CD4-positive, CD25-positive, alpha-beta regulatory T cell (primary cell): ENCODE measurements around the gene GDI1. TPM values are rescaled to one million over a fixed set of nuclear protein-coding genes. Genes with fewer than 3 reads are reported as not detected.

Source experiments
- ATAC-seq, 2 donors: fragments of 150-1000 bp; cut with Tn5 transposase; one replicate each; pipeline ENCODE4 v1.10.0; 2021; ENCODE audit warnings: low read depth in 2 of 2, moderate number of reproducible peaks in 2 of 2, moderate library complexity in 1 of 2
- DNase-seq, 3 donors: peaks; one replicate each; pipeline versions ENCODE4 v3.0.0 to v3.0.0-alpha.2; 2012 to 2022; ENCODE audit warnings: mixed read lengths in 1 of 3
- H3K27ac ChIP-seq: one replicate; pipeline ENCODE4 v1.7.0; 2013; ENCODE audit warnings: mild to moderate bottlenecking, low read length; ENCODE audit not compliant: insufficient read depth, poor library complexity, severe bottlenecking
- H3K27me3 ChIP-seq: one replicate; pipeline ENCODE4 v1.7.0; 2013; ENCODE audit warnings: low read length; ENCODE audit not compliant: control insufficient read depth, insufficient read depth
- H3K36me3 ChIP-seq: one replicate; pipeline ENCODE4 v1.7.0; 2013; ENCODE audit warnings: mild to moderate bottlenecking, low read length, moderate library complexity; ENCODE audit not compliant: control insufficient read depth, insufficient read depth
- H3K4me1 ChIP-seq: 2 replicates; pipeline ENCODE4 v1.7.0; 2013; ENCODE audit warnings: mild to moderate bottlenecking, low read length; ENCODE audit not compliant: insufficient read depth, control insufficient read depth, poor library complexity, severe bottlenecking
- H3K4me3 ChIP-seq: one replicate; pipeline ENCODE4 v1.7.0; 2013; ENCODE audit warnings: low read depth, mild to moderate bottlenecking, low read length, moderate library complexity
- H3K9me3 ChIP-seq, 2 experiments: 1 replicate in 1 of 2; 2 replicates in 1 of 2; pipeline ENCODE4 v1.7.0; 2013; ENCODE audit warnings: low read length in 2 of 2, mild to moderate bottlenecking in 1 of 2, moderate library complexity in 1 of 2; ENCODE audit not compliant: control insufficient read depth in 2 of 2
- H3K27ac Mint-ChIP-seq, 3 donors: one replicate each; pipeline ENCODE4 v1.8.0; 2020 to 2022; ENCODE audit warnings: mild to moderate bottlenecking in 3 of 3, mixed read lengths in 3 of 3, moderate library complexity in 2 of 3
- H3K27me3 Mint-ChIP-seq: one replicate; pipeline ENCODE4 v1.8.0; 2022; ENCODE audit warnings: mild to moderate bottlenecking, mixed read lengths
- H3K36me3 Mint-ChIP-seq: one replicate; pipeline ENCODE4 v1.8.0; 2020; ENCODE audit warnings: mixed read lengths
- H3K4me1 Mint-ChIP-seq, 4 donors: one replicate each; pipeline ENCODE4 v1.8.0; 2020 to 2022; ENCODE audit warnings: mixed read lengths in 4 of 4, mild to moderate bottlenecking in 1 of 4
- H3K4me3 Mint-ChIP-seq, 4 donors: one replicate each; pipeline ENCODE4 v1.8.0; 2020 to 2022; ENCODE audit warnings: mild to moderate bottlenecking in 4 of 4, mixed read lengths in 4 of 4, moderate library complexity in 3 of 4
- H3K9me3 Mint-ChIP-seq, 7 donors: one replicate each; pipeline ENCODE4 v1.8.0; 2020 to 2022; ENCODE audit warnings: mixed read lengths in 7 of 7, mild to moderate bottlenecking in 3 of 7, moderate library complexity in 2 of 7
- polyA plus RNA-seq, 4 donors: library from polyadenylated mRNA; unstranded; fragments of 300-500 nt; fragmentation: Illumina TruSeq; gene quantifications; one replicate each; pipeline ENCODE4 v1.2.3, GENCODE V29; 2021
- total RNA-seq: library from RNA; stranded (reverse); gene quantifications from one replicate; pipeline ENCODE4 v1.2.3, GENCODE V29; 2022

Gene GDI1
- total and polyA plus RNA-seq, 5 donors from 2014 or later: 33.7 to 169 (median 45.2) TPM

- no peak overlapping the region for H3K27ac Mint-ChIP-seq
- Histone ChIP-seq H3K36me3 (peaks cover 9% of the 10 kb centered on the region), H3K4me1 (peaks cover 13% of the 10 kb centered on the region), H3K9me3 (no peaks in the 10 kb centered on the region), H3K27me3 (no peaks in the 10 kb centered on the region), H3K4me3 (no peak overlapping the region), H3K27ac (no peak overlapping the region)
- ATAC-seq (no peak), DNase-seq (no peak)
- no peaks in the 10 kb centered on the region for H3K27me3 Mint-ChIP-seq
- H3K4me3 Mint-ChIP-seq: no peak overlapping the region
- peaks cover 3% of the 10 kb centered on the region for H3K36me3 Mint-ChIP-seq
- H3K4me1 Mint-ChIP-seq: peaks cover 0 to 11% (median 0%) of the 10 kb centered on the region in 4 donors
- peaks cover 0 to 1% (median 0%) of the 10 kb centered on the region in 7 donors for H3K9me3 Mint-ChIP-seq
Measured at GRCh38 chrX:154448484-154448883, 11.5 kb downstream of the GDI1 start.

GRCh38 chrX:154449618-154450017 lies 12.7 kb downstream of the GDI1 start:
- H3K36me3 Mint-ChIP-seq: peaks cover 3% of the 10 kb centered on the region
- H3K9me3 ChIP-seq: no peaks in the 10 kb centered on the region
- no peak overlapping the region for H3K27ac ChIP-seq
- ATAC-seq: no peak
- H3K27me3 ChIP-seq: no peaks in the 10 kb centered on the region
- H3K4me3 ChIP-seq: no peak overlapping the region
- H3K36me3 ChIP-seq: peaks cover 9% of the 10 kb centered on the region
- no peaks in the 10 kb centered on the region for H3K27me3 Mint-ChIP-seq
- no peak overlapping the region for H3K4me3 Mint-ChIP-seq
- DNase-seq: no peak
- peaks cover 0 to 1% (median 0%) of the 10 kb centered on the region in 7 donors for H3K9me3 Mint-ChIP-seq
- H3K4me1 Mint-ChIP-seq: peaks cover 0 to 9% (median 3%) of the 10 kb centered on the region in 4 donors
- peaks cover 6% of the 10 kb centered on the region for H3K4me1 ChIP-seq
- H3K27ac Mint-ChIP-seq: no peak overlapping the region

- Histone ChIP-seq H3K9me3 (no peaks in the 10 kb centered on the region), H3K4me3 (no peak overlapping the region), H3K27me3 (no peaks in the 10 kb centered on the region), H3K36me3 (peaks cover 9% of the 10 kb centered on the region), H3K27ac (no peak overlapping the region), H3K4me1 (peaks cover under 1% of the 10 kb centered on the region)
- Mint-ChIP-seq H3K36me3 (peaks cover 3% of the 10 kb centered on the region), H3K9me3 (peaks cover 0 to 1% (median 0%) of the 10 kb centered on the region in 7 donors), H3K27ac (no peak overlapping the region), H3K4me1 (peaks cover 0 to 7% (median 3%) of the 10 kb centered on the region in 4 donors), H3K27me3 (no peaks in the 10 kb centered on the region), H3K4me3 (no peak overlapping the region)
- no peak for DNase-seq
- no peak for ATAC-seq
Measured at GRCh38 chrX:154450312-154450711, 13.4 kb downstream of the GDI1 start.

- ATAC-seq: no peak
- Histone ChIP-seq H3K9me3 (no peaks in the 10 kb centered on the region), H3K36me3 (peaks cover 9% of the 10 kb centered on the region), H3K4me1 (peaks cover 5% of the 10 kb centered on the region), H3K27me3 (no peaks in the 10 kb centered on the region), H3K27ac (no peak overlapping the region), H3K4me3 (no peak overlapping the region)
- H3K27me3 Mint-ChIP-seq: peaks cover 4% of the 10 kb centered on the region
- no peak overlapping the region for H3K27ac Mint-ChIP-seq
- H3K4me1 Mint-ChIP-seq: peaks cover 3 to 7% (median 5%) of the 10 kb centered on the region in 4 donors
- H3K9me3 Mint-ChIP-seq: peaks cover 0 to 1% (median 0%) of the 10 kb centered on the region in 7 donors
- no peaks in the 10 kb centered on the region for H3K36me3 Mint-ChIP-seq
- H3K4me3 Mint-ChIP-seq: no peak overlapping the region
- DNase-seq: no peak
Measured at GRCh38 chrX:154452823-154453222, 15.9 kb downstream of the GDI1 start.

GRCh38 chrX:154457491-154458115 lies 20.6 kb downstream of the GDI1 start:
- Mint-ChIP-seq H3K9me3 (no peaks in the 10 kb centered on the region), H3K27me3 (peaks cover 4% of the 10 kb centered on the region), H3K36me3 (no peaks in the 10 kb centered on the region), H3K4me3 (peak overlapping the region; percentile 92 to 97 (median 93)), H3K4me1 (peaks cover 3 to 21% (median 7%) of the 10 kb centered on the region in 4 donors), H3K27ac (peak overlapping the region; percentile 78 to 99 (median 94))
- Histone ChIP-seq H3K27ac (peak overlapping the region; percentile 33), H3K27me3 (no peaks in the 10 kb centered on the region), H3K36me3 (peaks cover 5% of the 10 kb centered on the region), H3K4me1 (peaks cover 15% of the 10 kb centered on the region), H3K9me3 (no peaks in the 10 kb centered on the region), H3K4me3 (no peak overlapping the region)
- DNase-seq (peak; percentile 63 to 71 (median 71)), ATAC-seq (peak; percentile 63 to 69)

- Mint-ChIP-seq H3K36me3 (no peaks in the 10 kb centered on the region), H3K4me3 (peak within 1 kb of the TSS; percentile 92 to 97 (median 93)), H3K27me3 (peaks cover 4% of the 10 kb centered on the region), H3K27ac (peak within 1 kb of the TSS; percentile 84 to 99 (median 94)), H3K9me3 (no peaks in the 10 kb centered on the region), H3K4me1 (peaks cover 3 to 25% (median 7%) of the 10 kb centered on the region in 4 donors)
- Histone ChIP-seq H3K27me3 (no peaks in the 10 kb centered on the region), H3K4me3 (peak within 1 kb of the TSS; percentile 68), H3K36me3 (peaks cover 5% of the 10 kb centered on the region), H3K9me3 (no peaks in the 10 kb centered on the region), H3K27ac (peak within 1 kb of the TSS; percentile 47), H3K4me1 (peaks cover 15% of the 10 kb centered on the region)
- DNase-seq (peak; percentile 57 to 75 (median 61)), ATAC-seq (peak; percentile 79 to 80)
Measured at GRCh38 chrX:154458116-154458953, 21.4 kb downstream of the GDI1 start, which contains the start of gene PLXNA3. Gene PLXNA3 (plus strand): TSS chrX:154458281. CDS start chrX:154460184, 1,903 bp downstream.

GRCh38 chrX:154458954-154459778 lies 22.2 kb downstream of the GDI1 start:
- H3K4me1 ChIP-seq: peaks cover 15% of the 10 kb centered on the region
- peak overlapping the region; percentile 68 for H3K4me3 ChIP-seq
- H3K27me3 Mint-ChIP-seq: peaks cover 4% of the 10 kb centered on the region
- no peaks in the 10 kb centered on the region for H3K9me3 ChIP-seq
- H3K4me3 Mint-ChIP-seq: peak overlapping the region; percentile 85 to 91 (median 86)
- ATAC-seq (peak in 1 of 2 donors; percentile 35), DNase-seq (peak in 2 of 3 donors; percentile 16 to 41)
- H3K36me3 ChIP-seq: peaks cover 5% of the 10 kb centered on the region
- no peaks in the 10 kb centered on the region for H3K9me3 Mint-ChIP-seq
- H3K36me3 Mint-ChIP-seq: no peaks in the 10 kb centered on the region
- H3K27ac Mint-ChIP-seq: peak overlapping the region in 1 of 3 donors; percentile 84
- H3K4me1 Mint-ChIP-seq: peaks cover 3 to 25% (median 6%) of the 10 kb centered on the region in 4 donors
- H3K27me3 ChIP-seq: no peaks in the 10 kb centered on the region
- H3K27ac ChIP-seq: peak overlapping the region; percentile 47
